ENCODE data around the gene DNM3.

Gene DNM3

GRCh38 chr1:172143384-172144055 is 302.2 kb downstream of the DNM3 start:
- Histone ChIP-seq H3K27ac (no peak overlapping the region), H3K36me3 (no peaks in the 10 kb centered on the region), H3K4me3 (ENCODE audit: low read depth in 1 of 2, low read length in 1 of 2) (no peak overlapping the region), H3K27me3 (no peaks in the 10 kb centered on the region), H3K4me1 (ENCODE audit: control insufficient read depth in 1 of 2, insufficient read depth in 1 of 2, low read depth in 1 of 2, low read length in 1 of 2) (no peaks in the 10 kb centered on the region), H3K9me3 (no peaks in the 10 kb centered on the region)
- TF ChIP-seq CTCF (IDR thresholded peaks at IDR 0.05), result no peak

GRCh38 chr1:172144445-172145061 is 303.3 kb downstream of the DNM3 start:
- no peak for TF ChIP-seq CTCF (IDR thresholded peaks at IDR 0.05)
- Histone ChIP-seq H3K27me3 (no peaks in the 10 kb centered on the region), H3K9me3 (no peaks in the 10 kb centered on the region), H3K4me3 (ENCODE audit: low read depth in 1 of 2, low read length in 1 of 2) (no peak overlapping the region), H3K4me1 (ENCODE audit: control insufficient read depth in 1 of 2, insufficient read depth in 1 of 2, low read depth in 1 of 2, low read length in 1 of 2) (no peaks in the 10 kb centered on the region), H3K27ac (no peak overlapping the region), H3K36me3 (no peaks in the 10 kb centered on the region)

- TF ChIP-seq CTCF (IDR thresholded peaks at IDR 0.05), result no peak
- no peaks in the 10 kb centered on the region for H3K36me3 ChIP-seq
Observed at GRCh38 chr1:172145231-172145651, 303.9 kb downstream of the DNM3 start.

GRCh38 chr1:172145656-172146055 is 304.4 kb downstream of the DNM3 start:
- Histone ChIP-seq H3K4me1 (ENCODE audit: control insufficient read depth in 1 of 2, insufficient read depth in 1 of 2, low read depth in 1 of 2, low read length in 1 of 2) (no peaks in the 10 kb centered on the region), H3K27ac (no peak overlapping the region), H3K4me3 (ENCODE audit: low read depth in 1 of 2, low read length in 1 of 2) (no peak overlapping the region), H3K9me3 (no peaks in the 10 kb centered on the region), H3K27me3 (no peaks in the 10 kb centered on the region), H3K36me3 (no peaks in the 10 kb centered on the region)
- TF ChIP-seq CTCF (IDR thresholded peaks at IDR 0.05), result no peak

More at GRCh38 chr1:172145231-172145651, 303.9 kb downstream of the DNM3 start:
- Histone ChIP-seq H3K27ac (no peak overlapping the region), H3K4me1 (ENCODE audit: control insufficient read depth in 1 of 2, insufficient read depth in 1 of 2, low read depth in 1 of 2, low read length in 1 of 2) (no peaks in the 10 kb centered on the region), H3K4me3 (ENCODE audit: low read depth in 1 of 2, low read length in 1 of 2) (no peak overlapping the region), H3K9me3 (no peaks in the 10 kb centered on the region), H3K27me3 (no peaks in the 10 kb centered on the region)

GRCh38 chr1:172146141-172146850 is 305.0 kb downstream of the DNM3 start:
- H3K36me3 ChIP-seq, result no peaks in the 10 kb centered on the region
- no peaks in the 10 kb centered on the region for H3K4me1 ChIP-seq (ENCODE audit: control insufficient read depth in 1 of 2, insufficient read depth in 1 of 2, low read depth in 1 of 2, low read length in 1 of 2)
- no peaks in the 10 kb centered on the region for H3K27me3 ChIP-seq
- no peak overlapping the region for H3K4me3 ChIP-seq (ENCODE audit: low read depth in 1 of 2, low read length in 1 of 2)
- H3K9me3 ChIP-seq, result no peaks in the 10 kb centered on the region
- TF ChIP-seq CTCF (IDR thresholded peaks at IDR 0.05), result no peak
- H3K27ac ChIP-seq, result no peak overlapping the region

Data from neutrophil (primary cell).